HG03095 (cell line): Measurements from ENCODE around the gene DPAGT1.
"Not testable (repeated sequence)": the region's sequence is repeated elsewhere in the genome, so short reads cannot be mapped to it uniquely, and the experiment has no call there.

ENCODE experiments used
- ATAC-seq: cut with Tn5 transposase; IDR thresholded peaks from one replicate; pipeline ENCODE4 v1.9.1; 2021; ENCODE audit warnings: moderate library complexity; ENCODE audit not compliant: unreplicated experiment

Gene DPAGT1

GRCh38 chr11:119062779-119063178 is 38.9 kb downstream of the DPAGT1 start:
- ATAC-seq, result no peak

- no peak for ATAC-seq
Measured at GRCh38 chr11:119061256-119061655, 40.4 kb downstream of the DPAGT1 start.

GRCh38 chr11:119059128-119059527 is 42.5 kb downstream of the DPAGT1 start:
- ATAC-seq, result not testable (repeated sequence)

GRCh38 chr11:119057000-119057769 is 44.5 kb downstream of the DPAGT1 start, which contains the start of gene HYOU1:
HYOU1 (minus strand) TSS chr11:119057205; CDS start chr11:119056160, 1,045 bp downstream.
- peak; percentile 88 for ATAC-seq

GRCh38 chr11:119056421-119056999 is 45.1 kb downstream of the DPAGT1 start:
- ATAC-seq, result peak; percentile 7

GRCh38 chr11:119055901-119056300 is 45.8 kb downstream of the DPAGT1 start:
- no peak for ATAC-seq

- no peak for ATAC-seq
Measured at GRCh38 chr11:119054418-119054817, 47.2 kb downstream of the DPAGT1 start.

GRCh38 chr11:119052163-119052814 is 49.4 kb downstream of the DPAGT1 start:
- no peak for ATAC-seq

- peak; percentile 50 for ATAC-seq
Measured at GRCh38 chr11:119051440-119052162, 50.1 kb downstream of the DPAGT1 start.

- ATAC-seq, result no peak
Measured at GRCh38 chr11:119049081-119049480, 52.6 kb downstream of the DPAGT1 start.

GRCh38 chr11:119048644-119049043 is 53.0 kb downstream of the DPAGT1 start:
- no peak for ATAC-seq

- no peak for ATAC-seq
Measured at GRCh38 chr11:119047205-119047604, 54.4 kb downstream of the DPAGT1 start.
